DND-41 (cell line): Measurements from ENCODE around the gene USP22.

Experiments
- EZH2 ChIP-seq: IDR thresholded peaks from 3 replicates; pipeline ENCODE4 v1.6.1; 2012; ENCODE audit warnings: borderline replicate concordance, low read depth, mild to moderate bottlenecking, moderate library complexity, low read length, inconsistent platforms; ENCODE audit not compliant: severe bottlenecking
- TF ChIP-seq, protein P1 (sequence below): IDR thresholded peaks from 2 replicates; pipeline ENCODE4 v1.5.1; 2012; ENCODE audit warnings: borderline replicate concordance, low read length, moderate library complexity, mild to moderate bottlenecking; ENCODE audit not compliant: poor library complexity, severe bottlenecking; ENCODE audit errors: extremely low read depth

DNA sequence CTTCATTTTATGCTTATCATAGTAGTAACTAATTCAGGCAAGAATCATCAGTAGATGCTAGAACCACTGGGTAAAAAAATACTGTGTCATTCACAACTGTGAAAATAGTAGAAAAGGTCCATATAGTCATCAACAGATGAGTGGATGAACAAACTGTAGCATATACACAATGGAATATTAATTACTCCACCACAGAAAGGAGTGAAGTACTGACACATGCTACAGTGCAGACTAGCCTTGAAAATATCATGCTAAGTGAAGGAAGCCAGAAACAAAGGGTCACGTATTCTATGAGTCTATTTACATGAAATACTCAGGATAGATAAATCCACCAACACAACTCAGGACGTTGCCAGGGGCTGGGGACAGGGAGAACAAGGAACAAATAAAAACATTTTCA, 13.3 kb downstream of the USP22 start:
- TF ChIP-seq, protein P1, sequence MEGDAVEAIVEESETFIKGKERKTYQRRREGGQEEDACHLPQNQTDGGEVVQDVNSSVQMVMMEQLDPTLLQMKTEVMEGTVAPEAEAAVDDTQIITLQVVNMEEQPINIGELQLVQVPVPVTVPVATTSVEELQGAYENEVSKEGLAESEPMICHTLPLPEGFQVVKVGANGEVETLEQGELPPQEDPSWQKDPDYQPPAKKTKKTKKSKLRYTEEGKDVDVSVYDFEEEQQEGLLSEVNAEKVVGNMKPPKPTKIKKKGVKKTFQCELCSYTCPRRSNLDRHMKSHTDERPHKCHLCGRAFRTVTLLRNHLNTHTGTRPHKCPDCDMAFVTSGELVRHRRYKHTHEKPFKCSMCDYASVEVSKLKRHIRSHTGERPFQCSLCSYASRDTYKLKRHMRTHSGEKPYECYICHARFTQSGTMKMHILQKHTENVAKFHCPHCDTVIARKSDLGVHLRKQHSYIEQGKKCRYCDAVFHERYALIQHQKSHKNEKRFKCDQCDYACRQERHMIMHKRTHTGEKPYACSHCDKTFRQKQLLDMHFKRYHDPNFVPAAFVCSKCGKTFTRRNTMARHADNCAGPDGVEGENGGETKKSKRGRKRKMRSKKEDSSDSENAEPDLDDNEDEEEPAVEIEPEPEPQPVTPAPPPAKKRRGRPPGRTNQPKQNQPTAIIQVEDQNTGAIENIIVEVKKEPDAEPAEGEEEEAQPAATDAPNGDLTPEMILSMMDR, result no peak
- TF ChIP-seq EZH2, result no peak
